SK-N-SH (cell line): ENCODE results near the gene CCL27. TPM values are rescaled to one million over a fixed set of nuclear protein-coding genes. Genes with fewer than 3 reads are reported as not detected.

ENCODE experiments used
- CTCF ChIA-PET: fragments of 300-600, 350-600 bp; formaldehyde crosslinking; extraction: SDS; loops from one replicate; lab custom pipeline; 2021; lab: Yijun Ruan, JAX
- POLR2A ChIA-PET: fragments of 350-600 bp; sonication (Branson Sonifier 250); formaldehyde crosslinking; extraction: SDS; loops from one replicate; lab custom pipeline; 2020; ENCODE audit warnings: antibody characterized with exemption, inconsistent platforms; lab: Yijun Ruan, JAX
- DNase-seq: peaks from one replicate; pipeline ENCODE4 v3.0.0; 2012
- H2AFZ ChIP-seq: fragments of 200-600 bp; sonication (generic); 2 replicates; pipeline ENCODE4 v1.8.1; 2016; ENCODE audit warnings: antibody characterized with exemption, mild to moderate bottlenecking, low read depth
- H3F3A ChIP-seq: fragments of 200-600 bp; sonication (generic); replicated peaks from 2 replicates; pipeline ENCODE3; 2016; ENCODE audit warnings: antibody characterized with exemption, mild to moderate bottlenecking; ENCODE audit not compliant: insufficient read depth
- H3K27ac ChIP-seq, 2 experiments: fragments of 200-500 bp in 1 of 2; fragments of 200-600 bp in 1 of 2; sonication (Bioruptor generic) in 1 of 2; sonication (generic), shearing (Covaris generic) in 1 of 2; 2 replicates each; pipeline versions ENCODE4 v1.5.1 to v1.6.1; 2014 to 2016; ENCODE audit warnings: low read depth in 2 of 2, inconsistent platforms in 1 of 2, low read length in 1 of 2, mild to moderate bottlenecking in 1 of 2, mixed read lengths in 1 of 2
- H3K27me3 ChIP-seq: fragments of 200-600 bp; sonication (generic), shearing (Covaris generic); 2 replicates; pipeline ENCODE4 v1.6.1; 2016; ENCODE audit warnings: mixed run types; ENCODE audit not compliant: insufficient read depth
- H3K36me3 ChIP-seq, 2 experiments: fragments of 200-500 bp in 1 of 2; fragments of 200-600 bp in 1 of 2; sonication (Bioruptor generic) in 1 of 2; sonication (generic) in 1 of 2; replicated peaks in 1 of 2; 2 replicates each; pipeline versions ENCODE3 to v1.5.1; 2014 to 2016; ENCODE audit warnings: low read length in 1 of 2, mild to moderate bottlenecking in 1 of 2; ENCODE audit not compliant: insufficient read depth in 2 of 2, control insufficient read depth in 1 of 2
- H3K4me1 ChIP-seq, 2 experiments: fragments of 200-500 bp in 1 of 2; fragments of 200-600 bp in 1 of 2; sonication (Bioruptor generic) in 1 of 2; sonication (generic), shearing (Covaris generic) in 1 of 2; 2 replicates each; pipeline versions ENCODE4 v1.5.1 to v1.6.1; 2014 to 2016; ENCODE audit warnings: low read depth in 1 of 2, low read length in 1 of 2, mixed run types in 1 of 2; ENCODE audit not compliant: insufficient read depth in 2 of 2, control insufficient read depth in 1 of 2
- H3K4me2 ChIP-seq: fragments of 200-600 bp; sonication (generic), shearing (Covaris generic); 2 replicates; pipeline ENCODE4 v1.6.1; 2017; ENCODE audit warnings: mixed run types
- H3K4me3 ChIP-seq, 2 experiments: fragments of 200-500 bp in 1 of 2; fragments of 200-600 bp in 1 of 2; sonication (Bioruptor generic) in 1 of 2; sonication (generic), shearing (Covaris generic) in 1 of 2; 2 replicates each; pipeline versions ENCODE4 v1.5.1 to v1.8.1; 2014 to 2016; ENCODE audit warnings: low read depth in 2 of 2, inconsistent platforms in 1 of 2, low read length in 1 of 2, mild to moderate bottlenecking in 1 of 2, mixed read lengths in 1 of 2, moderate library complexity in 1 of 2
- H3K79me2 ChIP-seq: fragments of 200-600 bp; sonication (generic); 2 replicates; pipeline ENCODE4 v1.8.1; 2017; ENCODE audit warnings: mild to moderate bottlenecking; ENCODE audit not compliant: insufficient read depth
- H3K9ac ChIP-seq: fragments of 200-600 bp; sonication (generic); 2 replicates; pipeline ENCODE4 v1.6.1; 2017; ENCODE audit warnings: mixed run types
- H3K9me2 ChIP-seq: fragments of 200-600 bp; sonication (generic); 2 replicates; pipeline ENCODE4 v1.6.1; 2017; ENCODE audit warnings: mixed run types
- H3K9me3 ChIP-seq: fragments of 200-600 bp; sonication (generic); 2 replicates; pipeline ENCODE4 v1.6.1; 2017; ENCODE audit warnings: mixed run types, mild to moderate bottlenecking, moderate library complexity
- H4K20me1 ChIP-seq: fragments of 200-600 bp; sonication (generic); 2 replicates; pipeline ENCODE4 v1.6.1; 2017; ENCODE audit warnings: mild to moderate bottlenecking, mixed run types; ENCODE audit not compliant: insufficient read depth
- CHD2 ChIP-seq: fragments of 150-350 bp; IDR thresholded peaks from 2 replicates; pipeline ENCODE4 v1.6.1; 2018; ENCODE audit warnings: low read length; ENCODE audit not compliant: partially characterized antibody
- ELF1 ChIP-seq: IDR thresholded peaks from 2 replicates; pipeline ENCODE4 v1.4.0; 2012
- EP300 ChIP-seq, 2 experiments: IDR thresholded peaks; 2 replicates each; pipeline versions ENCODE4 v1.4.0 to v1.6.1; 2012; ENCODE audit warnings: borderline replicate concordance in 1 of 2, low read depth in 1 of 2, low read length in 1 of 2
- EZH2phosphoT487 ChIP-seq: fragments of 200-600 bp; sonication (generic); IDR thresholded peaks from 2 replicates; pipeline ENCODE4 v1.6.1; 2017; ENCODE audit warnings: low read depth, mixed run types, mild to moderate bottlenecking, antibody characterized with exemption, moderate library complexity, borderline replicate concordance
- FOSL2 ChIP-seq: IDR thresholded peaks from 2 replicates; pipeline ENCODE4 v1.4.0; 2012; ENCODE audit warnings: low read depth, mild to moderate bottlenecking, moderate library complexity, borderline replicate concordance
- GABPA ChIP-seq: IDR thresholded peaks from 2 replicates; pipeline ENCODE4 v1.4.0; 2012; ENCODE audit warnings: low read depth, mild to moderate bottlenecking
- GATA2 ChIP-seq: sonication (generic); formaldehyde crosslinking; IDR thresholded peaks from 2 replicates; pipeline ENCODE4 v1.5.0; 2020; ENCODE audit warnings: mild to moderate bottlenecking, missing genetic modification reagents
- JUND ChIP-seq: IDR thresholded peaks from 2 replicates; pipeline ENCODE4 v1.4.0; 2012
- MAX ChIP-seq: IDR thresholded peaks from 2 replicates; pipeline ENCODE4 v1.4.0; 2012; ENCODE audit warnings: low read depth
- MXI1 ChIP-seq: IDR thresholded peaks from 2 replicates; pipeline ENCODE4 v1.6.1; 2012; ENCODE audit warnings: mild to moderate bottlenecking, low read depth, low read length, improper control_type of control experiment
- NRF1 ChIP-seq: IDR thresholded peaks from 2 replicates; pipeline ENCODE4 v1.6.1; 2012; ENCODE audit warnings: low read depth, mild to moderate bottlenecking, low read length
- PBX3 ChIP-seq: IDR thresholded peaks from 2 replicates; pipeline ENCODE4; 2012
- POLR2AphosphoS5 ChIP-seq: IDR thresholded peaks from 2 replicates; pipeline ENCODE4 v1.6.1; 2012; ENCODE audit warnings: low read depth, low read length
- RAD21 ChIP-seq: IDR thresholded peaks from 2 replicates; pipeline ENCODE4 v1.6.1; 2012; ENCODE audit warnings: mild to moderate bottlenecking, low read length
- RCOR1 ChIP-seq: fragments of 150-350 bp; IDR thresholded peaks from 2 replicates; pipeline ENCODE4 v1.6.1; 2017; ENCODE audit warnings: antibody characterized with exemption, low read length
- RXRA ChIP-seq: IDR thresholded peaks from 2 replicates; pipeline ENCODE4 v1.4.0; 2012; ENCODE audit warnings: low read depth, mild to moderate bottlenecking, borderline replicate concordance
- SIN3A ChIP-seq: IDR thresholded peaks from 2 replicates; pipeline ENCODE4 v1.6.1; 2012; ENCODE audit warnings: low read depth, mild to moderate bottlenecking, low read length, moderate library complexity, borderline replicate concordance
- SMC3 ChIP-seq: IDR thresholded peaks from 2 replicates; pipeline ENCODE4 v1.6.1; 2012; ENCODE audit warnings: low read depth, low read length, improper control_type of control experiment
- ZBTB33 ChIP-seq: IDR thresholded peaks from 2 replicates; pipeline ENCODE4 v1.4.0; 2012; ENCODE audit warnings: low read depth, borderline replicate concordance
- WGBS: methylation state at CpG from one replicate; pipeline ENCODE4 v1.1.6; 2017; ENCODE audit warnings: low lambda C conversion rate; 5-methylcytosine and 5-hydroxymethylcytosine counted together
- polyA plus RNA-seq, 3 experiments: library from polyadenylated mRNA; depleted of rRNA; stranded (reverse); fragments of >200 nt; gene quantifications; 2 replicates each; pipeline ENCODE4 v1.2.3, GENCODE V29; 2012

Gene CCL27
- polyA plus RNA-seq, 1 of the 3 experiments (the other 2 are of a cell fraction) = not detected

GRCh38 chr9:34712140-34712539, 49.7 kb upstream of the CCL27 start:
- no peaks in the 10 kb centered on the region for H3K79me2 ChIP-seq
- H3K9me2 ChIP-seq = no peaks in the 10 kb centered on the region
- CTCF ChIA-PET = interaction anchor here (0.6 to 6.1 kb wide), 4 partner anchors 9 to 216 kb away, joined by 3 to 42 read pairs (median 4); no protein-coding TSS in a partner anchor
- no peak overlapping the region for H3K27ac ChIP-seq
- H3K36me3 ChIP-seq = no peaks in the 10 kb centered on the region
- no peak overlapping the region for H3K4me2 ChIP-seq
- WGBS = 0% methylated on average over 1 of the region's 1 CpG
- H3K9me3 ChIP-seq = no peaks in the 10 kb centered on the region
- no peak overlapping the region for H2AFZ ChIP-seq
- POLR2A ChIA-PET = no interaction called here
- DNase-seq = no peak
- no peaks in the 10 kb centered on the region for H4K20me1 ChIP-seq
- no peaks in the 10 kb centered on the region; the same call in 1 of the 2 replicates for H3K27me3 ChIP-seq
- H3K4me1 ChIP-seq = peaks cover 0 to 4% of the 10 kb centered on the region in 2 experiments; a peak in 1 of 4 replicates
- H3K9ac ChIP-seq = no peak overlapping the region
- TF ChIP-seq ELF1 (no peak), FOSL2 (no peak), ZBTB33 (no peak), CHD2 (no peak), SMC3 (no peak), SIN3A (no peak), GABPA (no peak), JUND (no peak), RCOR1 (no peak), RAD21 (no peak), POLR2AphosphoS5 (no peak), PBX3 (no peak), MAX (no peak), NRF1 (no peak), MXI1 (no peak)
- no peak overlapping the region for H3K4me3 ChIP-seq
- no peaks in the 10 kb centered on the region for H3F3A ChIP-seq

GRCh38 chr9:34710023-34710422, 47.6 kb upstream of the CCL27 start, which contains the start of gene CCL21:
TSS of gene CCL21 (minus strand) at chr9:34710136. CDS start at chr9:34710066, 70 bp downstream.
- H3K4me2 ChIP-seq = no peak within 1 kb of the TSS
- TF ChIP-seq MAX = no peak
- TF ChIP-seq JUND = no peak
- no peak for TF ChIP-seq RXRA
- TF ChIP-seq CHD2 = no peak
- no peak for TF ChIP-seq FOSL2
- no peak for TF ChIP-seq ZBTB33
- no peak for TF ChIP-seq SIN3A
- TF ChIP-seq EZH2phosphoT487 = no peak
- TF ChIP-seq GATA2 = no peak
- TF ChIP-seq EP300 (IDR thresholded peaks at IDR 0.05; ENCODE audit: borderline replicate concordance in 1 of 2, low read depth in 1 of 2, low read length in 1 of 2) = no peak
- TF ChIP-seq, all 33 proteins: peak for 0
- DNase-seq = no peak
- Histone ChIP-seq H3K9me2 (no peaks in the 10 kb centered on the region), H3K9ac (no peak within 1 kb of the TSS), H4K20me1 (no peaks in the 10 kb centered on the region), H3K9me3 (no peaks in the 10 kb centered on the region), H3K27me3 (no peaks in the 10 kb centered on the region; the same call in 1 of the 2 replicates), H2AFZ (no peak within 1 kb of the TSS), H3K4me3 (no peak within 1 kb of the TSS), H3K79me2 (no peaks in the 10 kb centered on the region), H3K27ac (no peak within 1 kb of the TSS), H3K4me1 (peaks cover 0 to 4% of the 10 kb centered on the region in 2 experiments; a peak in 1 of 4 replicates), H3F3A (no peaks in the 10 kb centered on the region), H3K36me3 (no peaks in the 10 kb centered on the region)
- 71% methylated on average over 2 of the region's 2 CpGs for WGBS
- ChIA-PET CTCF (interaction anchor here (0.7 to 2.7 kb wide), 6 partner anchors 8 to 220 kb away, joined by 4 to 10 read pairs (median 6); no protein-coding TSS in a partner anchor), POLR2A (no interaction called here)
